GM06990 (cell line): ENCODE results near the gene HNRNPAB.
A peak's percentile ranks its signal among the peaks of the same experiment; 100 is the strongest.

Experiments used
- DNase-seq: peaks from one replicate; pipeline ENCODE4 v3.0.0-alpha.2; 2011; ENCODE audit not compliant: insufficient read length; ENCODE audit errors: extremely low read depth
- H3K27me3 ChIP-seq: replicated peaks from 2 replicates; pipeline ENCODE4 v1.6.0; 2011; ENCODE audit warnings: low read length; ENCODE audit not compliant: control insufficient read depth, insufficient read depth
- H3K36me3 ChIP-seq: 2 replicates; pipeline ENCODE4 v1.5.1; 2011; ENCODE audit warnings: low read length; ENCODE audit not compliant: control insufficient read depth, insufficient read depth
- H3K4me3 ChIP-seq: replicated peaks from 2 replicates; pipeline ENCODE4 v1.5.1; 2011; ENCODE audit warnings: low read depth, mild to moderate bottlenecking, control low read depth, low read length
- TF ChIP-seq, protein P1 (sequence below): IDR thresholded peaks from 2 replicates; pipeline ENCODE4 v1.5.1; 2011; ENCODE audit warnings: low read length, control low read depth, mild to moderate bottlenecking, inconsistent platforms; ENCODE audit not compliant: insufficient read depth, poor library complexity, severe bottlenecking

Gene HNRNPAB

DNA sequence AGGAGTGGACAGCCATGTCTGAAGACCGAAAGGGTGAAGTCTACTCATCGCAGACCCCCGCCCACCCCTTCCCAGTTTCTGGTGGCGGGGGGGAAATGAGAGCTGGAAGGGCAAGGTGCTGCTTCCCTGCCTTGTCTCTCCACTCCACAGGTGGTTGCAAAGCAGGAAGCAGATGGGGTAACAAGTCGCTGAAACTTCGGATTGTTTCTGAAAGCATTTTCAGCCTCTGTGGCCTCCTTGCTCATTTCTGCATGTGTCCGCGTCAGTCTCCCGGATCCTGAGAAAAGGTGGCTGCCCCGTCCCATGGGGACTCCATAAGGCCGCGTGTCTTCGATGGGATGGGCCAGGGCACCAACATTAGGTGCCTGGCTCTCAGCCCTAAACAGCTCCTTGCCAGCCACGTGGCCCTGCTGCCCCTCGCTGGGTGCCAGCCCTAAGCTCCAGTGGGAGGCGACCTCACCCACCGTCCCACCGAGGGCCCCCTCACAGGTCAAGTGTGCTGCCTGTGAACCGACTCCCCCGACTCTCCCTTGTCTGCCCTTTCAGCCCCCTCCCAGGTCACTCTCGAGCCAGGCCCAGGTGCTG, 27.3 kb downstream of the HNRNPAB start:
- Histone ChIP-seq H3K4me3 (peak overlapping the region; percentile 95), H3K36me3 (peaks cover 26% of the 10 kb centered on the region), H3K27me3 (no peaks in the 10 kb centered on the region)
- DNase-seq: no peak
- TF ChIP-seq, protein P1, sequence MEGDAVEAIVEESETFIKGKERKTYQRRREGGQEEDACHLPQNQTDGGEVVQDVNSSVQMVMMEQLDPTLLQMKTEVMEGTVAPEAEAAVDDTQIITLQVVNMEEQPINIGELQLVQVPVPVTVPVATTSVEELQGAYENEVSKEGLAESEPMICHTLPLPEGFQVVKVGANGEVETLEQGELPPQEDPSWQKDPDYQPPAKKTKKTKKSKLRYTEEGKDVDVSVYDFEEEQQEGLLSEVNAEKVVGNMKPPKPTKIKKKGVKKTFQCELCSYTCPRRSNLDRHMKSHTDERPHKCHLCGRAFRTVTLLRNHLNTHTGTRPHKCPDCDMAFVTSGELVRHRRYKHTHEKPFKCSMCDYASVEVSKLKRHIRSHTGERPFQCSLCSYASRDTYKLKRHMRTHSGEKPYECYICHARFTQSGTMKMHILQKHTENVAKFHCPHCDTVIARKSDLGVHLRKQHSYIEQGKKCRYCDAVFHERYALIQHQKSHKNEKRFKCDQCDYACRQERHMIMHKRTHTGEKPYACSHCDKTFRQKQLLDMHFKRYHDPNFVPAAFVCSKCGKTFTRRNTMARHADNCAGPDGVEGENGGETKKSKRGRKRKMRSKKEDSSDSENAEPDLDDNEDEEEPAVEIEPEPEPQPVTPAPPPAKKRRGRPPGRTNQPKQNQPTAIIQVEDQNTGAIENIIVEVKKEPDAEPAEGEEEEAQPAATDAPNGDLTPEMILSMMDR: no peak

DNA sequence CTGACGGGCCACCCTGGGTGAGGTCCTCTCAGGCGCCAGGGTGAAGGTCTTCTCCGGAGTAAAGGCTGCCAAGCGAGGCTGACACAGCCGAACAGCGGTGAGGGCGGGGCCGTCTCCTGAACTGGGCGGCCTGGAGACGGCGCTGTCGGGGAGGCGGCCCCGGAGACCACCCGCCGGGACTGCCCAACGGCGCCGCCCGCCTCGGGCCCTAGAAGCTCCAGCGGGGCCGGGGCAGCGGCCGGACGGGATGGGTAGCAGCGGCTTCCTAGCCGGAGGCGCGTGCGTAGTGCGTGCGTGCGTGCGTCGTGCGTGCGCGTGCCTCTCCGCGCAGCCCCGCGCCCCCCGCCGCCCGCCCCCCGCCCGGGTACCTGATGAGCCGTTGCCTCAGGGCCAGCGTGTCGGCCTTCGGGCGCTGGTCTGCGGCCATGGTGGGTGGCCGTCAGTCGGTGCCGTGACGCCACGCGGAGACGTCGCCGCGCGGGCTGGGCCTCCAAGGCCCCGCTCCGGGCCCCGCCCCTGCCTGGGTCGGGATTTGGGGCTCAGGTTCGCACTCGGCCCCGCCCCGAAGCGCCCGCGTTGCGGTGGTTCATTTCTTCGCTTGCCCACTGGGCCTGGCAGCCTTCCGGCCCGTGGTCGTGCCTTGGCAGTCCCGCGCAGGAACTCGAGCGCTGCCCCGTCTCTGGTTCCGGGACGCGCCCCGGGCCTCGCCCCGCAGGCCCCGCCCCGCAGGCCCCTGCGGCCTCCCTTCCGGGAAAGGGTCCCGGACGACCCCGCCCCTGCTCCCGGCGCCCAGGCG, 28.0 kb downstream of the HNRNPAB start, which contains the start of gene PHYKPL:
TSS of gene PHYKPL (minus strand) at position 679 of the 796 bp plus-strand sequence. CDS start at position 427, 252 bp downstream.
- DNase-seq: peak; percentile 84
- Histone ChIP-seq H3K36me3 (peaks cover 24% of the 10 kb centered on the region), H3K4me3 (peak within 1 kb of the TSS; percentile 95), H3K27me3 (no peaks in the 10 kb centered on the region)
- TF ChIP-seq, protein P1: no peak

DNA sequence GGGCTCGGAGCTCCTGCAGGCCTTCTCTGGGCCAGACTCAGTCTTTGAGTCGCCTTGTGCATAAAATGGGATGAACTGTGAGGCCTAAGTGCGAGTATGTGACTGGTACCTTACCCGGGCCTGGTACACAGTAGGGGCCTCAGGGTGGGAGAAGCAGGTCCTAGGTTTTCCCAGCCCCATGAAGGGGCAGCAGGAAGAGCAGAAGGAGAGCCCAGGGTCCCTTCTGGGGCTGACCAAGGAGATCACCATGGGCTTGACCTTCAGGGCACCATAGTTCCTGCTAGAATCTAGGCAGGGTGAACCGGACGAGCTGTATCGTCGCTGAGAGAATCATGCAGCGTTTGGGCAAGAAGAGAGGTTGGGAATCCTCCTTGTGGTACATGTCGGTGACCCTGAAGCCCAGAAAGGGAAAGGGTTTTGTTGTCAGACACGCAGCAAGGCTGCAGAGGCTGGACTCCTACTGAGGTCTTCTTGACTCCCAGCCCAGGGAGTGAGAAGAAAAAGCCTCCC, 28.6 kb downstream of the HNRNPAB start:
- Histone ChIP-seq H3K27me3 (no peaks in the 10 kb centered on the region), H3K4me3 (peak overlapping the region; percentile 95), H3K36me3 (peaks cover 20% of the 10 kb centered on the region)
- DNase-seq: no peak
- TF ChIP-seq, protein P1: no peak

DNA sequence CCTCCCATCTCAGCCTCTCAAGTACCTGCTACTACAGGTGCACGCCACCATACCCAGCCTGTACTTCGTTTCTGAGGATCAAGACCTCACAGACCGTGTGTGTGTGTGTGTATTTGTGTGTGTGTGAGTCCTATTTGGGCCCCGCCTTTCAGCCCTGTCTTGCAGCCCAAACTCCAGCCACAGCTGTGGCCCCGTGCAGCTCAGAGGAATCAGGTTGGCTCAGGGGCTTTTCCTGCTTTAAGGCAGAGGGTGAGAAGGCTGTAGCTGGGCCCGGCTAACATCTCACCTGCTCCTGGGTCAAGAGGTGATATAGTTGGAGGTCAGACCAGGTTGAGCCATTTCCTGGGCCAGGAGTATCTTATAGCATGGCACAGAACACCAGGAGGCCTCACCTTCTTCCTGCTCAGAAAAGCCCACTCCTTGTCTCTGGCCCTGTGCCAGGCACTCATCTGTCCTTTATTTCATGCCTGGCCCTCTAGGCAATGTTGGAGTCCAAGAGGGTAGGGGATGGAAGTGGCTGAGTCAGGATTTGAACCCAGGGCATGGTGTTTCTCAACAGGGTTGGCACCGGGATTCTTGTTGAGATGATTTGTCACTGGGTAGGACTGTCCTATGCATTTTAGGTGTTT, 29.9 kb downstream of the HNRNPAB start:
- Histone ChIP-seq H3K36me3 (peaks cover 11% of the 10 kb centered on the region), H3K4me3 (no peak overlapping the region), H3K27me3 (no peaks in the 10 kb centered on the region)
- DNase-seq: no peak
- TF ChIP-seq, protein P1: no peak

DNA sequence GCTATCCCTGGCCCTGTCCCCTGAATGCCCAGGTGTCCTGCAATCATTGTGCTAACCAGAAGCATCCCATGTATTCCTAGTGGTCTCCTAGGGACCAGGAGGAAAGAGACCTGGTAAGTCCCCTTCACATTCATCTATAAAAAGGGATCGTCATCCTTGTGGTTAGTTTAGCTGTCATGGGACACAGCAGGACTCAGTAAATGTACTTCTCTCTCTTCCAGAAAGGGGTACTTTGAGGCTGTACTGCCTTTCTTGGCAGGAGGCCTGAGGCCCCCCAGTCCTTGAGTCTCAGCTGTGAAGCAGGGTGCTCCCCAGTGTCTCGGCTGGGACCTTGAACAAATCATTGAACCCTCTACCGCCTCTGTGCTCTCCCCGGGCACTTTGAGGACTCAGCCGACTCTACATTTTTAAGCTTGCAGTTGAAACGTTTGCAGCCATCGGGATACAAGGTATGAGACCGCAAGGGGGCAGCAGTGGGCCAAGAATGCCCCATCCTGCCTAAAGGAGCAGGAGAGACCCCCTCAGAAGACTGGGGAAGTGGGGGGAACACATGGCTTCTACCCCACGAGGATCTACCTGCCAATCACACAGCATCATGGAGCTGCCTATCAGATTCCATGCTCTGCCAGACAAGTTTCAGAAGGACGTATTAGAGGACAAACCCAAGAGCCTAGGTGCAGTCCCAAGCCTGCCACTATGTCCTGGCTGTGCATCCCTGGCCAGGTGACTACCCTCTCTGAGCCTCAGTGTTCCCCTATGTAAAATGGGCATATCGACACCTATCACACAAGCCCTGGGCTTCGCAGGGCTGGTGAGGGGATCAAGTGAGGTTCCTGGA, 30.6 kb downstream of the HNRNPAB start:
- TF ChIP-seq, protein P1: peak; percentile 84
- peaks cover 4% of the 10 kb centered on the region for H3K36me3 ChIP-seq
- no peaks in the 10 kb centered on the region for H3K27me3 ChIP-seq
- peak; percentile 47 for DNase-seq
- no peak overlapping the region for H3K4me3 ChIP-seq
